K562 (cell line): ENCODE data around the gene TMEM101. TPM values are rescaled to one million over a fixed set of nuclear protein-coding genes. Genes with fewer than 3 reads are reported as not detected.

Source experiments
- ARID1B ChIP-seq: fragments of 450-650 bp; IDR thresholded peaks from 2 replicates; pipeline ENCODE4 v1.6.1; 2016; ENCODE audit warnings: antibody characterized with exemption, mild to moderate bottlenecking, inconsistent platforms
- BACH1 ChIP-seq: fragments of 200-800 bp; sonication (Bioruptor generic); IDR thresholded peaks from 2 replicates; pipeline ENCODE4 v1.6.1; 2016; ENCODE audit warnings: missing genetic modification characterization, missing compliant biosample characterization
- NR4A1 ChIP-seq, 2 experiments: fragments of 250-450 bp in 1 of 2; fragments of 450-650 bp in 1 of 2; sonication (Bioruptor Pico) in 1 of 2; IDR thresholded peaks; 2 replicates each; pipeline versions ENCODE4 v1.4.0 to v1.6.1; 2016 to 2020; ENCODE audit warnings: mild to moderate bottlenecking in 2 of 2, missing compliant biosample characterization in 1 of 2, missing genetic modification characterization in 1 of 2, moderate library complexity in 1 of 2
- PCBP1 ChIP-seq: fragments of 200-400 bp; formaldehyde crosslinking; IDR thresholded peaks from 2 replicates; pipeline ENCODE4 v1.6.1; 2018; ENCODE audit warnings: mild to moderate bottlenecking, low read depth, low read length; ENCODE audit not compliant: poor library complexity, severe bottlenecking
- PHF8 ChIP-seq: fragments of 200-600 bp; sonication (generic); IDR thresholded peaks from 2 replicates; pipeline ENCODE4 v1.6.1; 2012; ENCODE audit warnings: mixed run types, mild to moderate bottlenecking, inconsistent platforms, low read length, moderate library complexity, borderline replicate concordance
- POLR2A ChIP-seq: fragments of 450-650 bp; conservative IDR thresholded peaks from 2 replicates; pipeline ENCODE4 v1.6.1; 2016
- RAD21 ChIP-seq, 2 experiments: fragments of 250-450 bp in 1 of 2; fragments of 450-650 bp in 1 of 2; sonication (Bioruptor Pico) in 1 of 2; formaldehyde crosslinking in 1 of 2; IDR thresholded peaks in 1 of 2; conservative IDR thresholded peaks in 1 of 2; 2 replicates each; pipeline versions ENCODE4 v1.4.0 to v1.8.0; 2020 to 2022; ENCODE audit warnings: mild to moderate bottlenecking in 2 of 2, moderate library complexity in 1 of 2
- RNF2 ChIP-seq: sonication (generic); IDR thresholded peaks from 2 replicates; pipeline ENCODE4 v1.6.1; 2016
- SMARCA4 ChIP-seq: fragments of 450-650 bp; IDR thresholded peaks from 2 replicates; pipeline ENCODE4 v1.6.1; 2016
- SMARCC2 ChIP-seq: fragments of 450-650 bp; IDR thresholded peaks from 2 replicates; pipeline ENCODE4 v1.6.1; 2017; ENCODE audit warnings: antibody characterized with exemption, moderate library complexity, mild to moderate bottlenecking, low read depth
- SUPT5H ChIP-seq: fragments of 450-650 bp; IDR thresholded peaks from 2 replicates; pipeline ENCODE4 v1.6.1; 2016
- TCF7 ChIP-seq: sonication (generic); IDR thresholded peaks from 2 replicates; pipeline ENCODE4 v1.6.1; 2016; ENCODE audit warnings: antibody characterized with exemption, borderline replicate concordance
- TRIM24 ChIP-seq, 2 experiments: fragments of 450-650 bp; IDR thresholded peaks; 2 replicates each; pipeline ENCODE4 v1.6.1; 2016
- ZNF274 ChIP-seq: IDR thresholded peaks from 2 replicates; pipeline ENCODE4 v1.6.1; 2011; ENCODE audit warnings: low read depth, mild to moderate bottlenecking, low read length, moderate library complexity, borderline replicate concordance
- ZNF407 ChIP-seq: fragments of 450-650 bp; IDR thresholded peaks from 2 replicates; pipeline ENCODE4 v1.6.1; 2016; ENCODE audit warnings: low read depth
- polyA plus RNA-seq, 8 experiments: library from polyadenylated mRNA; depleted of rRNA in 4 of 8; stranded (reverse) in 5 of 8; unstranded in 3 of 8; fragments of >200 nt; fragmentation: Nextera tagmentation in 2 of 8; fragmentation: Illumina TruSeq in 1 of 8; extraction: Ambion mirVana in 2 of 8; extraction: Trizol in 1 of 8; gene quantifications; 2 replicates each; pipeline versions ENCODE4 v1.2.1 to v1.2.3, GENCODE V29; 2011 to 2014; ENCODE audit warnings: inconsistent platforms in 1 of 8, missing spikeins in 1 of 8
- total RNA-seq, 7 experiments: library from RNA; depleted of rRNA in 6 of 7; stranded (reverse); fragments of >200 nt in 6 of 7; fragmentation: Illumina TruSeq in 2 of 7; extraction: Trizol in 2 of 7; gene quantifications; 2 replicates each; pipeline versions ENCODE4 v1.2.1 to v1.2.3, GENCODE V29; 2011 to 2021; ENCODE audit warnings: low replicate concordance in 1 of 7
- TF ChIP-seq, protein P1 (sequence below), 3 experiments: fragments of 200-800 bp in 1 of 3; sonication (Bioruptor generic) in 1 of 3; sonication (generic) in 1 of 3; formaldehyde crosslinking in 1 of 3; IDR thresholded peaks; 2 replicates each; pipeline versions ENCODE4 v1.6.1 to v1.8.0; 2016 to 2022; ENCODE audit warnings: mild to moderate bottlenecking in 2 of 3, missing compliant biosample characterization in 2 of 3, missing genetic modification characterization in 2 of 3, missing genetic modification reagents in 1 of 3
- TF ChIP-seq, protein P2 (sequence below): sonication (generic); formaldehyde crosslinking; IDR thresholded peaks from 2 replicates; pipeline ENCODE4 v1.5.0; 2020; ENCODE audit warnings: missing genetic modification reagents

TMEM101 gene
- total and polyA plus RNA-seq, 9 of the 15 experiments (the other 6 are each of a cell fraction or from before 2014, with no cell fraction given): 21.2 to 110 (median 37.8) TPM

DNA sequence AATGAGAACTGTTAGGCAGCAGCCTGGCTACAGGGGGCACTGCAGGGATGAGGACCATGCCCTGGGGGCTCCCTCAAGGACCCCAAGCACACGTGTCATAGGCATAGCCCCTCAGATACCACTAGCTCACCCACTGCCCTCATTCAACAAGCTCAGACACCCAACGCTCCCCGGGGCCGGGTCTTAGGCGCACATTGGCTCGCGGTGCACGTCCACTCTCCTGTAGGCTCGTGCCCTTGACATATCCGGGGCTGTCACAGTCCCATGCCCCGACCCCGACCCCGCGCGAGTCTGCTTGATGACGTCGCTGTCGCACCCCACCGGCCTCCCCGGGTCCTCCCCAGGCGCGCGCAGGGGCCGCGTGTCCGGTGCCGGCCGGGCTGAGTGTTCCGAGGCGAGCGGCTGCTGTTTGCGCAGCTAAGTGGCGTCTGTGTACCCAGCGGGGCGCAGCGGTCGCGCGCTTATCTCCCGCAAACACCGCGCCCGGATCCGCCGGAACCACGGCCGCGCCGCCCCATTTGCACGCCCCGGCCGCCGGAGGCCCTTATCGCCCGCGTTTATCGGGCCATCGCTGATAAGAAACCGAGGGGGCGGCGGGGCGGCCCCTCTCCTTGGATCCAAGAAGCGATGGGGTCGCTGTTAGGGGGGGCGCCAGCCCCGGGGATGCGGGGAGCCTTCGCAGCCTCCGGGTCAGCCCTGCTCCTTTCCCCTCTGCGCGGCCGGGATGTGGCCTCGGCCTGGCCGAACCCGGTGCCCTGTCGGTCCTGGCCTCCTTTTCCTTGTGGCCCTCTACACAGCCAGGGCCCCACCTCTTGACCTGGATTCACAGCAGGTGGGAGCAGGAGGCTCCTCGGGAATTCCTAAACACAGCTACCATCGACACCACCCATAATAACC lies 31.0 kb downstream of the TMEM101 start (continued):
- no peak for TF ChIP-seq PCBP1
- no peak for TF ChIP-seq ZNF407
- TF ChIP-seq, protein P1, sequence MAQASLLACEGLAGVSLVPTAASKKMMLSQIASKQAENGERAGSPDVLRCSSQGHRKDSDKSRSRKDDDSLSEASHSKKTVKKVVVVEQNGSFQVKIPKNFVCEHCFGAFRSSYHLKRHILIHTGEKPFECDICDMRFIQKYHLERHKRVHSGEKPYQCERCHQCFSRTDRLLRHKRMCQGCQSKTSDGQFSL (CRISPR knock-in tag; IDR thresholded peaks at IDR 0.05): peak; percentile 42; the same call in 1 of the 2 replicates
- TF ChIP-seq, protein P1 (tag; IDR thresholded peaks at IDR 0.05): no peak
- TF ChIP-seq SUPT5H: peak; percentile 46; the same call in 1 of the 2 replicates
- TF ChIP-seq TCF7: 0 out of 2 replicates have a peak, but pooled peaks have one; percentile 31
- TF ChIP-seq RAD21 (CRISPR knock-in tag; conservative IDR thresholded peaks at IDR 0.05 in 1 of 2, IDR thresholded peaks at IDR 0.05 in 1 of 2): peak in 1 of 2 experiments; percentile 22; a peak in 1 of 4 replicates
- TF ChIP-seq, protein P2, sequence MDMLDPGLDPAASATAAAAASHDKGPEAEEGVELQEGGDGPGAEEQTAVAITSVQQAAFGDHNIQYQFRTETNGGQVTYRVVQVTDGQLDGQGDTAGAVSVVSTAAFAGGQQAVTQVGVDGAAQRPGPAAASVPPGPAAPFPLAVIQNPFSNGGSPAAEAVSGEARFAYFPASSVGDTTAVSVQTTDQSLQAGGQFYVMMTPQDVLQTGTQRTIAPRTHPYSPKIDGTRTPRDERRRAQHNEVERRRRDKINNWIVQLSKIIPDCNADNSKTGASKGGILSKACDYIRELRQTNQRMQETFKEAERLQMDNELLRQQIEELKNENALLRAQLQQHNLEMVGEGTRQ (CRISPR knock-in tag): no peak
- peak in 1 of 2 experiments; percentile 53; a peak in 2 of 4 replicates for TF ChIP-seq TRIM24 (IDR thresholded peaks at IDR 0.05)
- peak; percentile 39; the same call in 1 of the 2 replicates for TF ChIP-seq PHF8
- TF ChIP-seq SMARCC2: peak; percentile 66; the same call in 1 of the 2 replicates
- peak; percentile 91 for TF ChIP-seq RNF2
- peak; percentile 92 for TF ChIP-seq ARID1B
- peak; percentile 56 for TF ChIP-seq POLR2A
- TF ChIP-seq BACH1 (tag): no peak
- peak; percentile 86 for TF ChIP-seq SMARCA4
- TF ChIP-seq ZNF274: no peak
- TF ChIP-seq NR4A1 (CRISPR knock-in tag; IDR thresholded peaks at IDR 0.05): no peak
- TF ChIP-seq NR4A1 (tag; IDR thresholded peaks at IDR 0.05): no peak
